Breast epithelium (tissue), 4 donors: ENCODE results near the gene KCNH1. TPM values are rescaled to one million over a fixed set of nuclear protein-coding genes. Genes with fewer than 3 reads are reported as not detected.

Source experiments
- DNase-seq, 2 donors: peaks; one replicate each; pipeline ENCODE4 v3.0.0-alpha.2; 2019; ENCODE audit warnings: low spot score in 2 of 2
- H3K27ac ChIP-seq, 2 donors: fragments of 200-600 bp; sonication (generic) in 1 of 2; one replicate each; pipeline ENCODE4 v1.5.1; 2016 to 2019; ENCODE audit warnings: mild to moderate bottlenecking in 1 of 2
- H3K27me3 ChIP-seq, 2 donors: fragments of 200-600 bp; sonication (generic) in 1 of 2; one replicate each; pipeline versions ENCODE4 v1.5.1 to v1.6.0; 2017 to 2019; ENCODE audit warnings: control low read depth in 1 of 2, mild to moderate bottlenecking in 1 of 2
- H3K36me3 ChIP-seq: fragments of 200-600 bp; one replicate; pipeline ENCODE4 v1.5.1; 2019
- H3K4me1 ChIP-seq, 2 donors: fragments of 200-600 bp; sonication (generic); one replicate each; pipeline ENCODE4 v1.5.1; 2016 to 2019; ENCODE audit warnings: control low read depth in 1 of 2
- H3K4me3 ChIP-seq, 3 donors: fragments of 200-600 bp; sonication (generic); 1 replicate in 2 of 3; 2 replicates in 1 of 3; pipeline ENCODE4 v1.5.1; 2016 to 2019; ENCODE audit warnings: mild to moderate bottlenecking in 3 of 3, moderate library complexity in 2 of 3
- H3K9me3 ChIP-seq, 2 donors: fragments of 200-600 bp; sonication (generic) in 1 of 2; one replicate each; pipeline ENCODE4 v1.5.1; 2016 to 2019; ENCODE audit warnings: control low read depth in 1 of 2
- POLR2A ChIP-seq: fragments of 450-650 bp; IDR thresholded peaks from one replicate; pipeline ENCODE4 v1.6.1; 2016; ENCODE audit warnings: antibody characterized with exemption, mild to moderate bottlenecking, moderate library complexity
- POLR2AphosphoS5 ChIP-seq, 3 donors: sonication (generic); formaldehyde crosslinking; IDR thresholded peaks; one replicate each; pipeline ENCODE4 v1.6.1; 2017; ENCODE audit warnings: antibody characterized with exemption in 3 of 3
- intact Hi-C: fragments of 100-400 bp; cut with DNase I; formaldehyde crosslinking; loops from one replicate; pipeline ENCODE4 v1.15.1; 2023; ENCODE audit warnings: low total_unique reads
- total RNA-seq, 3 donors: library from RNA; depleted of rRNA; stranded (reverse); fragments of >200 nt; gene quantifications; one replicate each; pipeline ENCODE4 v1.1.0, GENCODE V29; 2016
- TF ChIP-seq, protein P1 (sequence below), 3 donors: fragments of 450-650 bp; IDR thresholded peaks; one replicate each; pipeline ENCODE4 v1.5.1; 2016 to 2017; ENCODE audit warnings: antibody characterized with exemption in 3 of 3, mild to moderate bottlenecking in 3 of 3, moderate library complexity in 3 of 3

The KCNH1 gene
- total RNA-seq, 3 donors from 2014 or later: 0.32 to 1.3 TPM; not detected in 1

DNA sequence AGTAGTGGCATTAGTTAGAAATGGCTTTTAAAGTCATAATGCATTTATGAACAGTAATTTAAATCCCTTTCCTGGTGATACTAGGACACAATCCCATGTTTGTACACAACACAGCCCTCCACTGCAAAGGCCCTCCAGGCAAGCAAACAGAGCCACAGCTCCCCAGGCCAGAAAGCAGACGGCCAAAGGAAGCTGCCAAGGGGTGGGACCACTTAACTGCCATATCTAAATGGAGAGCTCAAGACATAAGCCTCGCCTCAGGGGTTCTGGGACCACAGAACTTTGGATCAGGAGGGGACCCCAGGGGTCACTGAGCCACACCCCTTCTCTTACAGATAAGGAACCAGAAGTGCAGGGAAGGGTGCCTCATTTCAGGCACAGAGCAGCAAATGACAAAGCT, 189.7 kb downstream of the KCNH1 start:
- H3K4me3 ChIP-seq: no peak overlapping the region
- no peaks in the 10 kb centered on the region for H3K9me3 ChIP-seq
- intact Hi-C loops: no loop called here
- no peaks in the 10 kb centered on the region for H3K4me1 ChIP-seq
- TF ChIP-seq, protein P1, sequence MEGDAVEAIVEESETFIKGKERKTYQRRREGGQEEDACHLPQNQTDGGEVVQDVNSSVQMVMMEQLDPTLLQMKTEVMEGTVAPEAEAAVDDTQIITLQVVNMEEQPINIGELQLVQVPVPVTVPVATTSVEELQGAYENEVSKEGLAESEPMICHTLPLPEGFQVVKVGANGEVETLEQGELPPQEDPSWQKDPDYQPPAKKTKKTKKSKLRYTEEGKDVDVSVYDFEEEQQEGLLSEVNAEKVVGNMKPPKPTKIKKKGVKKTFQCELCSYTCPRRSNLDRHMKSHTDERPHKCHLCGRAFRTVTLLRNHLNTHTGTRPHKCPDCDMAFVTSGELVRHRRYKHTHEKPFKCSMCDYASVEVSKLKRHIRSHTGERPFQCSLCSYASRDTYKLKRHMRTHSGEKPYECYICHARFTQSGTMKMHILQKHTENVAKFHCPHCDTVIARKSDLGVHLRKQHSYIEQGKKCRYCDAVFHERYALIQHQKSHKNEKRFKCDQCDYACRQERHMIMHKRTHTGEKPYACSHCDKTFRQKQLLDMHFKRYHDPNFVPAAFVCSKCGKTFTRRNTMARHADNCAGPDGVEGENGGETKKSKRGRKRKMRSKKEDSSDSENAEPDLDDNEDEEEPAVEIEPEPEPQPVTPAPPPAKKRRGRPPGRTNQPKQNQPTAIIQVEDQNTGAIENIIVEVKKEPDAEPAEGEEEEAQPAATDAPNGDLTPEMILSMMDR (IDR thresholded peaks at IDR 0.05): no peak
- H3K27ac ChIP-seq: no peak overlapping the region
- no peaks in the 10 kb centered on the region for H3K36me3 ChIP-seq
- no peaks in the 10 kb centered on the region for H3K27me3 ChIP-seq
- no peak for DNase-seq

DNA sequence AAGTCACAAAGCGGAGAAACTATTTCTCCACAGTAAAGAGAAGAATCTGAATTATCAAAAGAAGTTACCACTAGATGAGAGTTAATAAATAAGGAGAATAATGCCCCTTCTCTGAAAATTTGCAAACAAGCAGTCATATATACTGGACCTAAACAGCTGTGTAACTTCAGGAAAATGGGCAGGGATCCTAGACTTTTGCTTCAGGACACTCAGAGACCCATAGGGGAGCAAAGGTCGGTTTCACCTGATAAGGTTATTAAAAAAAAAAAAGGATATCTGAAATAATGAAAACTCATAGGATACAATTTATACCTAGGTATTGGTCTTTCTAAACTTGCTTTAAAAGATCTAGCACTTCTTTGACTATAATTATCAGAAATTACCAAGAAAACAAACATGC, 191.4 kb downstream of the KCNH1 start:
- no peak overlapping the region for H3K4me3 ChIP-seq
- DNase-seq: no peak
- no peaks in the 10 kb centered on the region for H3K27me3 ChIP-seq
- no peaks in the 10 kb centered on the region for H3K36me3 ChIP-seq
- H3K4me1 ChIP-seq: no peaks in the 10 kb centered on the region
- no peaks in the 10 kb centered on the region for H3K9me3 ChIP-seq
- TF ChIP-seq, protein P1 (IDR thresholded peaks at IDR 0.05): no peak
- TF ChIP-seq POLR2AphosphoS5 (IDR thresholded peaks at IDR 0.05): no peak
- TF ChIP-seq POLR2A: no peak
- intact Hi-C loops: no loop called here
- H3K27ac ChIP-seq: no peak overlapping the region

DNA sequence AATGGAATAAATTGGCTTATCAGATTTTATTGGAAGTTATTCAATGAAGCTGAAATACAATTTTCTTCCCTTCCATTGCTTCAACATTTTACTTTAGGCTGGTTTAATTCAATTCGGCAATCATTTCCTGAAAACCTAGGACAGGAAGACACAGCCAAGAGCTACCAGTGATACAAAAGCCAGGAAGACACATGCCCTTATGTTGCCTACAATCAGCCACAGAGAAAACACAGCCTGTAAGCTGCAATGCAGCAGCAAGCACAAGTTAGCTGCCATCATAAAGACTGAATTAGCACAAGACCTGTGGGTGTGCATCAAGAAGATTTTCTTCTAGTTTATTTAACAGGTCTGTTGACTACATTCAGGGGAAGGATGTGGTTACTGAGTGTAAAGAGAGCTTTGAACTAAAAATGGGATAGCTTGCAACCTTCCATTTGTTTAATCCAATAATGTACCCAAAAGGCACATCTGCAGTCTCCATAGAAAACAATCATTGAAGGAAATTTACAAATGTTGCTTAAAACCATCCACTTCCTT, 193.8 kb downstream of the KCNH1 start:
- Histone ChIP-seq H3K9me3 (no peaks in the 10 kb centered on the region), H3K27ac (no peak overlapping the region), H3K27me3 (no peaks in the 10 kb centered on the region), H3K4me1 (no peaks in the 10 kb centered on the region), H3K36me3 (no peaks in the 10 kb centered on the region), H3K4me3 (no peak overlapping the region)
- intact Hi-C loops: no loop called here
- TF ChIP-seq POLR2AphosphoS5 (IDR thresholded peaks at IDR 0.05) (no peak), POLR2A (no peak)
- TF ChIP-seq, protein P1 (IDR thresholded peaks at IDR 0.05): no peak
- DNase-seq: no peak

DNA sequence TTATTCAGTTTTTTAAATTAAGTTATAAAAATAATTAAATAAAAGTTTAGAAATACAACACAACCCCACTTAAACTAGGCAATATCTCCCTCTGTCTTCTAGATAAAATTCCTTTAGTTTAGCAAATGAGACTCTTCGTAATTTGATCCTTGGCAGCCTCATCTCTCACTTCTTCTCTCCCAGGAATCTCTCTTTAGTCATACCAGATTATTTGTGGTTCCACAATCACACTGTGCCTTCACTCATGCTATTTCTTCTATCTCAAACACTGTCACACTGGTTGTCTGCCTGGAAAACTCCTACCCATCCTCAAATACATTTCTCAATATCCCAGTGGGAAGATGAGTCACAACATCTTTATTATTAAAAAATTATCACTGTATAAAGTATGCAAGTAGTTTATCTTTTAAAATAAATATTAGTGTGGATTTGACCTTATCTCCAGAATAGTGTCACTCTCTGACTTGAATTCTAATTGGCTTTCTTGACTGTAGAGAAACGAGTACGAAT, 195.5 kb downstream of the KCNH1 start:
- Histone ChIP-seq H3K36me3 (no peaks in the 10 kb centered on the region), H3K4me1 (no peaks in the 10 kb centered on the region), H3K27ac (no peak overlapping the region), H3K4me3 (no peak overlapping the region), H3K9me3 (no peaks in the 10 kb centered on the region), H3K27me3 (no peaks in the 10 kb centered on the region)
- DNase-seq: no peak
- intact Hi-C loops: no loop called here
- TF ChIP-seq, protein P1 (IDR thresholded peaks at IDR 0.05): no peak
- TF ChIP-seq POLR2AphosphoS5 (IDR thresholded peaks at IDR 0.05) (no peak), POLR2A (no peak)

DNA sequence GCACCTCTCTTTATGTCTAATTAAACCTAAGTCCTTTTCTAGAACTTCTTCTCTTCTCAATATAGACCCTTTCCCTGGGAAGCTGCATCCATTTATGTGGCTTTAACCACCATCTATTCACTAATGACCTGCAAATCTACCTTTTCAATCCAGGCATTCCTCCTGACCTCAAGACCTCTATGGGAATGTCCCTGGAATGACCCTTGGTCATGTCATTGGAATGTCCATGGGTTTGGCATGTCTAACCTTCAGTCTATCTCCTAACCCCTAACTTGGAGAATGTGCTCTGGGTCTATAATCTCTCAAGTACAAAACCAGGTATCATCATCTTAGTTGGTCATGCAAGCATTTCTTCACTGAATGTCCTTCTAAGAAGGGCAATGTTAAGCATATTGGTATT, 196.1 kb downstream of the KCNH1 start:
- TF ChIP-seq POLR2A (no peak), POLR2AphosphoS5 (IDR thresholded peaks at IDR 0.05) (no peak)
- TF ChIP-seq, protein P1 (IDR thresholded peaks at IDR 0.05): no peak
- no peak for DNase-seq
- Histone ChIP-seq H3K27me3 (no peaks in the 10 kb centered on the region), H3K4me1 (no peaks in the 10 kb centered on the region), H3K9me3 (no peaks in the 10 kb centered on the region), H3K27ac (no peak overlapping the region), H3K36me3 (no peaks in the 10 kb centered on the region), H3K4me3 (no peak overlapping the region)
- intact Hi-C loops: no loop called here
